Measurements from ENCODE around the gene TAF8. TPM values are rescaled to one million over a fixed set of nuclear protein-coding genes. Genes with fewer than 3 reads are reported as not detected.

Gene TAF8
- total RNA-seq, 1 experiment from 2014 or later, result 35.5 TPM

DNA sequence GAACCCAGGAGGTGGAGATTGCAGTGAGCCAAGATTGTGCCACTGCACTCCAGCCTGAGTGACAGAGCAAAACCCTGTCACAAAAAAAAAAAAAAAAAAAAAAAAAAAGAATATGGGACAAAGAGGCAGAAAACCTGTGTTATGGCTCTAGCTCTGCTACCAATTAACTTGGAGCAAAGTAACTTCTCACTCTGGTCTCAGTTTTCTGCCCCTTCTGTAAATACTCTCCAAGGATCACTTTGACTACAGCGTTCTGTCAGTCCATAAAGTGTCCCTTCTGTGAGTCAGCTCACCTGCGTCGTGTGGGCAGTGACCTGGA, 67.5 kb downstream of the TAF8 start:
- TF ChIP-seq POLR2AphosphoS5 (IDR thresholded peaks at IDR 0.05; ENCODE audit: low read depth, low read length) (no peak), TCF7L2 (IDR thresholded peaks at IDR 0.05; ENCODE audit: low read depth, low read length) (no peak), SIN3A (IDR thresholded peaks at IDR 0.05; ENCODE audit: borderline replicate concordance, insufficient read depth, low read depth, low read length) (no peak), CTCF (IDR thresholded peaks at IDR 0.05) (no peak)
- TF ChIP-seq, protein P1, sequence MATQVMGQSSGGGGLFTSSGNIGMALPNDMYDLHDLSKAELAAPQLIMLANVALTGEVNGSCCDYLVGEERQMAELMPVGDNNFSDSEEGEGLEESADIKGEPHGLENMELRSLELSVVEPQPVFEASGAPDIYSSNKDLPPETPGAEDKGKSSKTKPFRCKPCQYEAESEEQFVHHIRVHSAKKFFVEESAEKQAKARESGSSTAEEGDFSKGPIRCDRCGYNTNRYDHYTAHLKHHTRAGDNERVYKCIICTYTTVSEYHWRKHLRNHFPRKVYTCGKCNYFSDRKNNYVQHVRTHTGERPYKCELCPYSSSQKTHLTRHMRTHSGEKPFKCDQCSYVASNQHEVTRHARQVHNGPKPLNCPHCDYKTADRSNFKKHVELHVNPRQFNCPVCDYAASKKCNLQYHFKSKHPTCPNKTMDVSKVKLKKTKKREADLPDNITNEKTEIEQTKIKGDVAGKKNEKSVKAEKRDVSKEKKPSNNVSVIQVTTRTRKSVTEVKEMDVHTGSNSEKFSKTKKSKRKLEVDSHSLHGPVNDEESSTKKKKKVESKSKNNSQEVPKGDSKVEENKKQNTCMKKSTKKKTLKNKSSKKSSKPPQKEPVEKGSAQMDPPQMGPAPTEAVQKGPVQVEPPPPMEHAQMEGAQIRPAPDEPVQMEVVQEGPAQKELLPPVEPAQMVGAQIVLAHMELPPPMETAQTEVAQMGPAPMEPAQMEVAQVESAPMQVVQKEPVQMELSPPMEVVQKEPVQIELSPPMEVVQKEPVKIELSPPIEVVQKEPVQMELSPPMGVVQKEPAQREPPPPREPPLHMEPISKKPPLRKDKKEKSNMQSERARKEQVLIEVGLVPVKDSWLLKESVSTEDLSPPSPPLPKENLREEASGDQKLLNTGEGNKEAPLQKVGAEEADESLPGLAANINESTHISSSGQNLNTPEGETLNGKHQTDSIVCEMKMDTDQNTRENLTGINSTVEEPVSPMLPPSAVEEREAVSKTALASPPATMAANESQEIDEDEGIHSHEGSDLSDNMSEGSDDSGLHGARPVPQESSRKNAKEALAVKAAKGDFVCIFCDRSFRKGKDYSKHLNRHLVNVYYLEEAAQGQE (IDR thresholded peaks at IDR 0.05; ENCODE audit: insufficient read depth in 1 of 2, low read depth in 2 of 2, low read length in 1 of 2), result no peak
- BruUV-seq (replicated peaks), result no TSS peak
- Histone ChIP-seq H3K27ac (ENCODE audit: low read length) (peak overlapping the region; percentile 78), H3K9me3 (ENCODE audit: control insufficient read depth, insufficient read depth, low read depth, low read length) (no peaks in the 10 kb centered on the region), H3K4me1 (ENCODE audit: control insufficient read depth, insufficient read depth, low read length) (peaks cover 33% of the 10 kb centered on the region), H3K27me3 (ENCODE audit: control insufficient read depth, insufficient read depth, low read length) (no peaks in the 10 kb centered on the region), H3K36me3 (ENCODE audit: control insufficient read depth, insufficient read depth, low read length) (no peaks in the 10 kb centered on the region), H3K4me3 (ENCODE audit: low read depth in 2 of 2, low read length in 2 of 2) (no peak overlapping the region)
- in situ Hi-C loops (cut with HindIII; ENCODE audit: low pct_unique_long_range_greater_than_20kb, low sequenced_read_pairs), result no loop called here
- ATAC-seq (no peak), DNase-seq (ENCODE audit: low read depth, low spot score) (no peak)
- intact Hi-C loops (cut with micrococcal nuclease; ENCODE audit: unreplicated experiment), result no loop called here
- POLR2A ChIA-PET, result no interaction called here
- CTCF ChIA-PET, result interaction anchor here (0.9 kb wide), 1 partner anchor 31 kb away, joined by 3 read pairs; no protein-coding TSS in a partner anchor

GRCh38 chr6:42118162-42119001, 68.1 kb downstream of the TAF8 start:
- CTCF ChIA-PET, result interaction anchor here (0.6 to 0.9 kb wide), 3 partner anchors 11 to 31 kb away, joined by 3 to 7 read pairs (median 5); no protein-coding TSS in a partner anchor
- Histone ChIP-seq H3K27me3 (ENCODE audit: control insufficient read depth, insufficient read depth, low read length) (no peaks in the 10 kb centered on the region), H3K4me1 (ENCODE audit: control insufficient read depth, insufficient read depth, low read length) (peaks cover 33% of the 10 kb centered on the region), H3K27ac (ENCODE audit: low read length) (peak overlapping the region; percentile 78), H3K9me3 (ENCODE audit: control insufficient read depth, insufficient read depth, low read depth, low read length) (no peaks in the 10 kb centered on the region), H3K4me3 (ENCODE audit: low read depth in 2 of 2, low read length in 2 of 2) (no peak overlapping the region), H3K36me3 (ENCODE audit: control insufficient read depth, insufficient read depth, low read length) (no peaks in the 10 kb centered on the region)
- ATAC-seq (peak; percentile 85), DNase-seq (ENCODE audit: low read depth, low spot score) (no peak)
- in situ Hi-C loops (cut with HindIII; ENCODE audit: low pct_unique_long_range_greater_than_20kb, low sequenced_read_pairs) (no loop called here), intact Hi-C loops (cut with micrococcal nuclease; ENCODE audit: unreplicated experiment) (no loop called here)
- POLR2A ChIA-PET, result interaction anchor here (0.6 to 0.7 kb wide), 5 partner anchors 36 to 762 kb away, joined by 4 to 15 read pairs (median 7); no protein-coding TSS in a partner anchor
- BruUV-seq (replicated peaks), result no TSS peak
- TF ChIP-seq SIN3A (IDR thresholded peaks at IDR 0.05; ENCODE audit: borderline replicate concordance, insufficient read depth, low read depth, low read length) (0 out of 2 replicates have a peak, but pooled peaks have one; percentile 52), POLR2AphosphoS5 (IDR thresholded peaks at IDR 0.05; ENCODE audit: low read depth, low read length) (no peak; the same call in 1 of the 2 replicates)

Data from Panc1 (cell line).